BE2C (cell line): ENCODE measurements around the gene LYRM4.

Experiments
- DNase-seq: peaks from one replicate; pipeline ENCODE4 v3.0.0-alpha.2; 2020
- H3K27me3 ChIP-seq: fragments of 250-450 bp; sonication (Bioruptor Pico); 2 replicates; pipeline ENCODE4 v1.5.1; 2020; ENCODE audit warnings: mild to moderate bottlenecking
- H3K36me3 ChIP-seq: fragments of 250-450 bp; sonication (Bioruptor Pico); 2 replicates; pipeline ENCODE4 v1.5.1; 2020; ENCODE audit warnings: mild to moderate bottlenecking
- H3K4me1 ChIP-seq: fragments of 250-450 bp; sonication (Bioruptor Pico); 2 replicates; pipeline ENCODE4 v1.5.1; 2020
- H3K4me3 ChIP-seq: 2 replicates; pipeline ENCODE4 v1.5.1; 2011; ENCODE audit warnings: low read depth, low read length
- H3K9me3 ChIP-seq: fragments of 250-450 bp; sonication (Bioruptor Pico); 2 replicates; pipeline ENCODE4 v1.5.1; 2020
- CTCF ChIP-seq: IDR thresholded peaks from 2 replicates; pipeline ENCODE4 v1.5.1; 2012; ENCODE audit warnings: mild to moderate bottlenecking, low read depth, low read length

The LYRM4 gene

GRCh38 chr6:5192135-5192794, 68.5 kb downstream of the LYRM4 start:
- Histone ChIP-seq H3K9me3 (no peaks in the 10 kb centered on the region), H3K36me3 (no peaks in the 10 kb centered on the region), H3K4me3 (no peak overlapping the region), H3K4me1 (no peaks in the 10 kb centered on the region), H3K27me3 (no peaks in the 10 kb centered on the region)
- TF ChIP-seq CTCF: no peak
- DNase-seq: no peak

- H3K9me3 ChIP-seq: no peaks in the 10 kb centered on the region
- H3K4me3 ChIP-seq: no peak overlapping the region
- no peak for TF ChIP-seq CTCF
- H3K36me3 ChIP-seq: no peaks in the 10 kb centered on the region
- H3K27me3 ChIP-seq: no peaks in the 10 kb centered on the region
- no peak for DNase-seq
- no peaks in the 10 kb centered on the region for H3K4me1 ChIP-seq
Measured at GRCh38 chr6:5191722-5192121, 69.0 kb downstream of the LYRM4 start.

GRCh38 chr6:5191222-5191621, 69.5 kb downstream of the LYRM4 start:
- no peak overlapping the region for H3K4me3 ChIP-seq
- no peaks in the 10 kb centered on the region for H3K4me1 ChIP-seq
- no peaks in the 10 kb centered on the region for H3K36me3 ChIP-seq
- DNase-seq: no peak
- TF ChIP-seq CTCF: no peak
- no peaks in the 10 kb centered on the region for H3K9me3 ChIP-seq
- H3K27me3 ChIP-seq: no peaks in the 10 kb centered on the region

- H3K36me3 ChIP-seq: no peaks in the 10 kb centered on the region
- H3K4me1 ChIP-seq: no peaks in the 10 kb centered on the region
- no peaks in the 10 kb centered on the region for H3K9me3 ChIP-seq
- no peak for TF ChIP-seq CTCF
- no peak overlapping the region for H3K4me3 ChIP-seq
- H3K27me3 ChIP-seq: no peaks in the 10 kb centered on the region
- no peak for DNase-seq
Measured at GRCh38 chr6:5190507-5190906, 70.2 kb downstream of the LYRM4 start.

GRCh38 chr6:5188646-5189045, 72.1 kb downstream of the LYRM4 start:
- DNase-seq: no peak
- no peak for TF ChIP-seq CTCF
- H3K4me3 ChIP-seq: no peak overlapping the region
- H3K9me3 ChIP-seq: no peaks in the 10 kb centered on the region
- no peaks in the 10 kb centered on the region for H3K4me1 ChIP-seq
- no peaks in the 10 kb centered on the region for H3K36me3 ChIP-seq
- no peaks in the 10 kb centered on the region for H3K27me3 ChIP-seq

GRCh38 chr6:5184878-5185277, 75.9 kb downstream of the LYRM4 start:
- Histone ChIP-seq H3K4me1 (no peaks in the 10 kb centered on the region), H3K27me3 (no peaks in the 10 kb centered on the region), H3K36me3 (no peaks in the 10 kb centered on the region), H3K4me3 (no peak overlapping the region), H3K9me3 (no peaks in the 10 kb centered on the region)
- no peak for TF ChIP-seq CTCF
- DNase-seq: no peak
